NCI-H524 (cell line): ENCODE measurements around the gene PRPF6.

ENCODE experiments used
- DNase-seq, 2 experiments: peaks; one replicate each; lab custom pipeline; 2025; lab: John Stamatoyannopoulos, UW

PRPF6 gene

DNA sequence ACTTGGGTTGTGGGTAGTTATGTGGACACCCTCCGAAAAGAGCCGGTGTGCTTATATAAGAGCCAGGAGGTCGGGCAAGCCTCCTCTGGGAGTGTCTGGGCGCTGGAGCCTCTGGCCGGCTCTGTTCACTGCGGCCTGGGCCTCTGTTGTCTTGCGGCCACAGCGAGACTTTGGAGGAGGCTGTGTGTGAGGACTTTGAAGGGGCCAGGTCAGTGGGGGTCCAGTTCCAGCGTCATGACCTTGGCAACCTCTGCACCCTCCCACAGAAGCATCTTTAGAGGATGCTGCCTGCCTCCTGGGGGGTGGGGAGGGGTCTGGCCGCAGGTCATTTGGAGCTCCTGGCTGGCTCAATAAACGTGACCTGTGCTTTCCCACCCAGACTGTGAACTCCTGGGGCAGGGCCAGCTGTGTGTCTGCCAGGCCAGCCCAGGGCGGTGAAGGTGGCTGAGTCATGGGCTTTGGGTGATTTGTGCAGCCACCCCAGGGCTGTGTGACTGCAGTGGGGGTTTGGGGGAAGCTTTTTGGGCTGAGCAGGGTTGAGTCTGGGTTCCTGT lies 83.3 kb downstream of the PRPF6 start:
- DNase-seq: no peak

DNA sequence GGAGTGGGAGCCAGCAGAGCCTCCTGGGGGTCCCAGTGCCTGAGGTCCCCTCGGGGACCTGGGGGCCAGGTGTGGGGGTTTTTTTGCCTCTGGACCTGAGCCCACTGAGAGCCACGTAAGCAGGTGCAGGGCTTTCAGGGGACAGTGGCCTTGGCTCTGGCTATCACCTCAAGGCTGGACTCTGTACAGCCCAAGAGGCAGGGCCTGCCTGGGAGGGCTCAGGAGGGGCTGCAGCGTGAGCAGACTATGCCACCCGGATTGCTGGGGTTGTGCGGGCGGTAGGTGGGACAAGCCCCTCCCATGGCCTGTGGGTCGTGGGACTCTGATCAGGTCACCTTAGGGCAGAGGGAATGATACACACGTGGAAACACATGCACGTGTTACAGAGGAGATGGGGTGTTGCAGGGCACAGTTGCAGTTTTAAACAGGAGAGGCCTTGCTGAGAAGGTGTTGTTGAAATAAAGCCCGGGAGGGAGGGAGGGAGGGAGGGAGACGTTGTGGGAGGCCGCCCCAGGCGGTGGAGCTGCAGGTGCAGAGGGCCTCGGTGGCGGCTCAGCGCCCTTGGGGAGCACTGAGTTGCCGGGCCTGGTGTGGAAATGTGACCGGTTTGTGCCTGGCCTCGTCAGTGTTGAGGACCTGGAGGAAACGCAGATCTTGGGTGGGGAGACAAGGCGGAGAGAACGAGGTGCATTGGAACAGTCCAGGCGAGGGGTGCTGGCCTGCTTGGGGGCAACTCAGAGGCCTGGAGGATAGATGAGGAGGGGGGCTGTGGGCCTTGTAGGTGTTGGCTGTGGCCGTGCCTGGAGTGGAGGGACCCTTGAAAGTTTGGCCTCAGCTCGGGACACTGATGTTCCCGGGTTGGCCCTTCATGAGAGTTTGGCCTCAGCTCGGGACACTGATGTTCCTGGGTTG lies 84.4 kb downstream of the PRPF6 start:
- no peak for DNase-seq

DNA sequence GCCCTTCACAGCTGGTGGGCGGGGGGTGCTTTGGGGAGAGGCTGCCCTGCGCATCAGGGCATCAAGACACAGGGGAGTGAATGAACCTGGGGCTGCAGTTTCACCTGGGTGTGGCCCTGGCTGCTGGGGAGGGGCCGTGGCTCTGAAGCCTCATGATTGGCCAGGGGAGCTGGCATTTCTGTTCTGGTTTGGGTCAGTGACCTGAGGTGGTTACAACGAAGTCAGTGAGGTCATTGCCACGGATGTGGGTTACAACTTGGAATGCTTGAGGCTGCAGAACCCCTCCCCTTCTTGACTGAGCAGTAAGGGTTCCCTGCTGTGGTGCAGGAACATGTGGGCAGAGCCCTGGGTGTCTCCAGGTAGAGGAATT lies 85.0 kb downstream of the PRPF6 start:
- DNase-seq: no peak

DNA sequence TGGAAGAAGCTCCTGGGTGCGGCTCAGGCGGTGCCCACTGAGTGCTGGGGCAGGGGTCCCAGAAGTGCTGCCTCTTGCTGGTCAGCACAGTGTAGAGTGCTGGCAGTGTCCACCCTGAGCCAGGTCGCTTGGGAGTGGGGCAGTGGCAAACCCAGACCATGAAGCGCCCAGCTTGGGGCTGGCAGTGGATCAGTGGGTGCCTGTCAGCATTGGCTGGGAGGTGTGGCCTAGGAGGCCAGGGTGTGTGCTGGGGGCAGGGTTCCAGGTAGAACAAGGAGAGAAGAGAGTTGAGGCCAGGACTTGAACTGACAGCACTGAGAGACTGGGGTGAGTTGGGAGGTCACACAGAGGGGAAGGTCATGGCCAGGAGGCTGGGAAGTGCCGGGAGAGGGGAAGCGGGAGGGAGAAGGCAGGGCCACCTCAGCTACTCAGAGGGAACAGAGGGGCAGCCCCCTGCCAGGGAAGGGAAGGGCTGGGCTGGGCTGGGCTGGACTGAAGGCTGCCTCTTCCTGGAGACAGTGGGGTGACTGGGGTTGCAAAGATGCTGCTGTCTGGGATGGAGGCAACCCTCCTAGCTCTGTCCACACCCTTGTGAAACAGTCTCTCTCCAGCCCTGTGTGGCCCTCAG lies 86.2 kb downstream of the PRPF6 start:
- no peak for DNase-seq

DNA sequence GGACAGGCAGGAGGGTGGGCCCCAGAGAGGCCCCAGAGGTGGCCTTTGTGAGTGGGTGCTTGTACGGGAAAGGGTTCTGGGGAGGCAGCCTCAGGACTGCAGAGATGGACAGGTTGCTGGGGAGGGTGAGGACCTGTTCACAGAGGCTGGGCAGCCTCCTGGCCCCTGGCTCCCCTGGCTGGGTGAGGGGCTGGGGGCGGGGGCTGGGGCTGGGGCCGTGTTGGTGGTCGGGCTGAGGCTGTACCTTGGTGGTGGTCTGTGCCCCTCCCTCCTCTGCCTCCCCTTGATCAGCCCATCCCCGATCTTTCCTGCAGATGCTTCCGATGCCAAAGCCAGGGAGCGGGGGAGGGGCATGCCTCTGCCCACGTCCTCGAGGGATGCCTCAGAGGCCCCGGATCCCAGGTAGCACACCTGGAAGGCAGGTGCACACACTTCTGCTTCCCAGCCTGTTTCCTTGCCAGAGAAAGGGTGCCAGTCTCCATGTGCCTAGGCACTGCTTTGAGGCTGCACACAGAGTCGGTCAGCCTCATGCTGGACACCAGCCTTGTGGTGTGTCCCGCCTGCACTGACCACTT lies 86.9 kb downstream of the PRPF6 start:
- DNase-seq: no peak

DNA sequence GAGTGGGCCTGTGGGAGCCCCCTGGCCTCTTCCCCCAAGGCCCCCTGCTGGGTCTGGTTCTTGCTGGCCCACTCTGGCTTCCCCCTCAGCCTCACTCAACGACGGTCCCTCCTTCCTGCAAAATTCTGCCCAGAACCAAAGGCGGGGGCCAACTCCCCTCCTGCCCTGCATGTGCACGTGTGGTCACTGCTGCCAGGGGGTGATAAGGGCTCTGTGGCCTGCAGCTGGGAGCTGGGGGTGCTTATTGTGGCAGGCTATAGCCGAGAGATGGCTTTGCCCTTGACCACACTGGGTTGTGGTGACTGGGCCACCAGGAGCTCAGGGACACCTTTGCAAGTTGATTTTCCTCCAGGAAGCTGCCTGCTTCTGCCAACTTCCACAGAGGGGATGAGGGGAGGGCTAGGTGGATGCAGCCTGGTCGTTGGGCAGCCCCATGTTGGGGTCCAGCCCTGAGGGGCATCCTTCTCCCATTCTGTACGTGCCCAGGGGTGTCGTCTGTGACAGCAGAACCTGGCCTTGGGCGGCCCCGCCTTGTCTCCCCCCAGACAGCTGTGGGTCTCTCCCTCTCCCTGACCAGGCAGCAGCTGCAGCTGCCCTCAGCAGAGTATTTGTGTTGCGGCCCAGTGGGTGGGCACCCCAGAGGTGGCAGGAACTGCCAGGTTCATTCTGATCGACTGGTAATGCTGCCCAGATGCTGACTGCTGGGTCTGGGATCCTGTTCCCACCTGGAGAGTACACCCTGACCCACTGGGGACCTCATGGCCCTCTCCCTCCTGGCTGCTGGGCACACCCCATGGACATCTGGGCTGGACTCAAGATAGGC lies 87.7 kb downstream of the PRPF6 start:
- DNase-seq: no peak

DNA sequence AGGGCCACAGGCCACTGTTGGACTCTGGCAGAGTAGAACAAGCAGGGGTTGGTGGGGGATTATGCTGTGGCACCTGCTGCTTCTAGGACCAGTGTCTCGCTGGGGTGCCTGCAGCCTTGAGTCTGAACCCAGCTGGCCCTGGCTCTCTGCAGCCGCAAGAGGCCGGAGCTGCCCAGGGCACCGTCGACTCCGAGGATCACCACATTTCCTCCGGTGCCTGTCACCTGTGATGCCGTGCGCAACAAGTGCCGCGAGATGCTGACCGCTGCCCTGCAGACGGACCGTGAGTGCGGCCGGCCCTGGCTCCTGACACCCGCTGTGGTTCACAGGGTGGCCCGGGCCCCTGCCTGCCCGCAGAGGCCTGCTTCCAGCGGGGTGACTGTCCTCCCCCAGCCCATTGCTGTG lies 88.3 kb downstream of the PRPF6 start:
- no peak for DNase-seq

DNA sequence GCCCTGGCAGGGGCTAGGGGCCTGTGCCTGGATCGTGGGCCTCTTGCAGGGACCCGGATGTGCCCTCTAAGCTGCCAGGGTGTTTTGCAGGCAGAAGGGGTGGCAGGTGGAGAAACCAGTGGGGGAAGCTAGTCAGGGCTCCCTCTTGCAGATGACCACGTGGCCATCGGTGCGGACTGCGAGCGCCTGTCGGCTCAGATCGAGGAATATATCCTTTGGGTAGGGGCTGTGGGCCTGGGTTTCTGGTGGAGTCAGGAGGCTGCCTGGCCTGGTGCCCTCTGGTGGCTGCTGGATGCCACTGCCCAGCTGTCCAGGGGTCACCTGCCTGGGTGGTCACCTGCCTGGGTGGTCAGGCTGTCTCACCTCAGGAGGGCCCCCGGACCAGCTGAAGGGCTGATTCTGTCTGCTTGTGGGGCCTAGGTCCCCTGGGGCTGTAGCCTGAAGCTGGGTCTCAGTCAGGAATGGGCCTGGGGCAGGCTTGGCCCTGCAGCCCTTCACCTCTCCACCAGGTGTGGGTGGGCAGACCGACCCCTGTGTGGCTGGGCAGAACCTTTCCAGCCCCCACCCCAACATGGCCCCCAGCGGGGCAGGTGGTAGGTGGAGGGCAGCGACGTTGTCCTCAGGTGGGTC lies 88.8 kb downstream of the PRPF6 start:
- peak in 1 of 2 experiments; percentile 35 for DNase-seq

DNA sequence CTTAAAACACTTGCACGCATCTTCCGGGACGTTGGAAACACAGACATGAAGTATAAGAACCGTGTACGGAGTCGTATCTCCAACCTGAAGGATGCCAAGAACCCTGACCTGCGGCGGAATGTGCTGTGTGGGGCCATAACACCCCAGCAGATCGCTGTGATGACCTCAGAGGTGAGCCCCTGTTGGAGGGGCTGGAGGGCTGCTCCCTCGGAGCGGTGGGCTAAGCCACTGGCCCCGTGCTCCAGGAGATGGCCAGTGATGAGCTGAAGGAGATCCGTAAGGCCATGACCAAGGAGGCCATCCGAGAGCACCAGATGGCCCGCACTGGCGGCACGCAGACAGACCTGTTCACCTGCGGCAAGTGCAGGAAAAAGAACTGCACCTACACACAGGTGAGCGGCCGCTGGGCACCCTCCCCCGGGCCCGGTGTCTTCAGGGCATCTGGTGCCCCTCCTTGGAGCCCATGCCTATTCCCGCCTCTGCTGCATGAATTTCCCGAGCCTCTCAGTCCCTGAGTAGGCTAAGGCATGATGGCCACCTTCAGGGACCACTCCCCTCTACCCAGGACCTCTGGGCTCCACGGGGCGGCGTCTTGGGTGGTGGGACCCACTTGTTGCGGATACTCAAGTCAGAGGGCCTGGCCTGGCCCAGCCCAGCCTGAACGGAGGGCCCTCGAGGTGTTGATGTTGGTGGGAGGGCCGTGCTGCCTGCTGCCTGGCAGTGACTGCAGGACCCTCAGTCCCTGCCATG lies 89.5 kb downstream of the PRPF6 start:
- DNase-seq: no peak

DNA sequence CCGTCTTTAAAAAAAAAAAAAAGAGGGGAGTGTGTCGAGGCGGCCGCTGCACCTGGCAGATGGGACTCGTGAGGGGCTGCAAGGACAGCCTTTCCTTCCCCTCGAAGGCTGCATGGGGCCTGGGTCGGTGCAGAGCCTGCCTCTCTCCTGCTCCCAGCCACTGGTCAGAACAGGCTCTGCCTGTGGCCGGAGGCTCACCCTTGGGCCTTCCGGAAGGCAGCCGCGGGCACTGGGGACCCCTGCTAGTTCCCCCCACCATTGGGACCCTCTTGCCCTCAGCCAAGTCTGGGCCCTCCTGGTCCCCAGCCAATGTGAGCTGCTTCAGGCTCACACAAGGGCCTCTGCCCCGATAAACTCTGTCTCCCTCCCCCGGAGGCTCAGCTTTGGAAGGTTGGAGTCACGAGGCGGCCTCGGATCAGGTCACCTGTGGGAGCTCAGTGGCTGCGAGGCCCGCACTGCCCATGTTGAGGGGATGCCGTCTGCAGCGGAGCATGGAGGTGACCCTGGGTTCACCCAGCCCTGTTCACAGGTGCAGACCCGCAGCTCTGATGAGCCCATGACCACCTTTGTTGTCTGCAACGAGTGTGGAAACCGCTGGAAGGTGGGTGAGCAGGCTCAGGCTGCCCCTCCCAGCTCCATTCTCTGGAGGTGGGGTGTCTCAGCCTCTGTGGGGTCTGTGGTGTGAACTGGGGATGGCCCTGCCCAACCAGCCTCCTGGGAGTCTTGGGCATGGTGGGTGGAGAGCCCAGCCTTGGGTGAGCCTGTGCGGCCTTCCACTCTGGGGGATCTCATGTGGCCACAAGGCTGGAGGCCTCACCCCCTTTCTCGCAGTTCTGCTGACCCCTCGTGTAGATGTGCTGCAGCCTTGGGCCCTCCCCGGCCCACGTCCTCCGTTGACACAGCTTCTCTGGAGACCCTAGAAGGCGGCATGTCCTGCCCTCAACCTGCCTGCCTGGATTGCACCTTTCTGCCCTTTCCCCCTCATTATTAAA lies 90.7 kb downstream of the PRPF6 start:
- DNase-seq: no peak

DNA sequence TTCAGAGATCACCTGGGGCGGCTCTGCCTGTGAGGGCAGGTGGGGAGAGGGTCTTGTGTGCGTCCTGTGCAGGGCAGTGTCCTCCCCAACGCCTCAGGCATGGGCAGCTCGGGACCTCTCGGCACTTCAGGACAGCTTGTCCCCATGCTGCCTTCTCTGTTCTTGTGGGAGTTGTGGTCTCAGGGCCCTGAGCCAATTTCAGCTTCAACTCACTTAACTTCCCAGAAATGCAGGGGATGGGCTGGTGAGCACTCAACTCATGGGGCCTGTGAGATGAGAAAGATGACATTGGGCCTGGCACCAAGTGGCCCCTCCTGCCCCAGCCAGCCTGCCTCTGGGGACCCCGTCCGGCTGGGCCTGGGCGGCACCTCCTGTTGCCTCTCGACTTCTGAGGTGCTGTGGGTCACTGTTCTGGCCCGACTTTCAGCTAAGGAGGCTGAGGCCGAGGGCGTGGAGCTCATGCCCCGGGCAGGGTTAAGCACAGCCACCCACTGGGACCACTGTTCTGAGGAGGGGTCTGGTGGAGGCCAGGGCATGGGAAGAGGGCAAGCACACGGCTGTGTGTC lies 91.6 kb downstream of the PRPF6 start:
- DNase-seq: no peak

DNA sequence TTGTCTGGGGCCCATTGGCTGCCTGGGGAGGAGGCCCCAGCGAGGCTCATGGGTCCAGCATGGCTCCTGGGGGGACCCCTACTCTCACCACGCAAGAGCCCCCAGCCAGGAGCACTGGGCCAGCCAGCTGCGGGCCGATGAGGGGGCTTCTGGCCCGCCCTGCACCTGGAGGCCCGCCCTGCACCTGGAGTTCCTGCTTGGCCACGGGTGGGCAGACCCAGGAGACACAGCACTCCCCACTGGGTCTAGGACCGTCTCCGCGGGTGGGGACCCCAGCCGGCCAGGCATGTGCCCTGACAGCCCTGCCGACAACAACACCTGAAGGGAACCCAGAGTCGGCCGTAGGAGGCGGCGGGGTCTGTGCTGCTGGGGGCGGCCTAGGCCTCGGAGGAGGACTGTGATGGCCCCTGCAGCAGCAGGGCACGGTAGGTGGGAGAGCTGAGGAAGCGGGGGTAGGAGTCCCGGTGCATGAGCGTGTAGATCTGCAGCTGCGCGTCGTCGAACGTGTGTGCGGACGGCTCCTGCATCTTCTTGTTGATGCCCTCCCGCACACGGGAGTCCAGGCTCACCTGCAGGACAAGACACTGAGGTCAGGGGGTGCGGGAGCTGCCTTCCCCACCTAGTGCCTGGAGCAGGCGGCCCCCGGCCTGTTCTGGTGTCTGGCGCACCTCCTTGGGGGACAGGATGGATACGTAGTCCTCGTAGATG lies 92.7 kb downstream of the PRPF6 start:
- DNase-seq: no peak

DNA sequence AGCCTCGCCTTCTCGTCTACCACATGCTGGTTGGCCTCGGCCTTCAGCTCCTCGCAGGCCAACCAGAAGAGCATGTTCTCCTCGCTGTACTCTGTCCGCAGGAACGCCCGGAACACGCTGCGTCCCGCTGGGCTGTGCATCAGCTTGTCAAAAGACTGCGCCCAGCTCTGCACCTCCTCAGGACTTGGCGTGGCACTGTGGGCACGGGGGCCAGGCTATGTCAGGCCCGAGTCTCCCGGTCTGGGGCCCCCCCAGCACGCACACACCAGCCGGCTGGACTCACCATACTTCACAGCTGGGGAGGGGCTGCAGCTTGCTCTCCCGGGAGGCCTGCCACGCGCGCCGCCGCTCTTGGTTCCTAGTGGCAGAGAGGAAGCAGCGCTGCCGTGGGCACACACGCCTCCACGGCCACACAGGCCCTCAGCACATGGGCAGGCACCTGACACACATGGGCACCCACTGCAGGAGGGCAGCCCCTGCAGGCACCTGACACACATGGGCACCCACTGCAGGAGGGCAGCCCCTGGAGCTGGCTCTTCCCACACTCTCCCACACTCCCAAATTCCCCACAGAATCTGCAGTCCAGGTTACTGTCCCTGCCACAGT lies 93.4 kb downstream of the PRPF6 start:
- no peak for DNase-seq

DNA sequence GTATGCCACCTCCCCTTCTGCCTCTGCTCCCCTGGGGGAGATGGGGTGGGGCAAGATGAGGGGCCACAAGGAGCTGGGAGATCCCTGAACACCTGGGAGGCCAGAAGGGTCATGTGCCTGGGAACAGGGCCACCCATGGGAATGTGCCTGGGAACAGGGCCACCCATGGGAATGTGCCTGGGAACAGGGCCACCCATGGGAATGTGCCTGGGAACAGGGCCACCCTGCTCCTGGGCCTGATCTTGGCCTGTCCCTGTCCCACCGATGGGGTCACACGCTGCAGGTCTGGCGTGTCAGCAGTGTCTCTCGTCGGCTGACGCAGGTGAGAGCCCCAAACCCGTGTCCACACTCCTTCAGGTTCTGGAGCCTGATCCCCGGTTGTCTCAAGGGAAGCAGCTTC lies 94.0 kb downstream of the PRPF6 start:
- DNase-seq: no peak

DNA sequence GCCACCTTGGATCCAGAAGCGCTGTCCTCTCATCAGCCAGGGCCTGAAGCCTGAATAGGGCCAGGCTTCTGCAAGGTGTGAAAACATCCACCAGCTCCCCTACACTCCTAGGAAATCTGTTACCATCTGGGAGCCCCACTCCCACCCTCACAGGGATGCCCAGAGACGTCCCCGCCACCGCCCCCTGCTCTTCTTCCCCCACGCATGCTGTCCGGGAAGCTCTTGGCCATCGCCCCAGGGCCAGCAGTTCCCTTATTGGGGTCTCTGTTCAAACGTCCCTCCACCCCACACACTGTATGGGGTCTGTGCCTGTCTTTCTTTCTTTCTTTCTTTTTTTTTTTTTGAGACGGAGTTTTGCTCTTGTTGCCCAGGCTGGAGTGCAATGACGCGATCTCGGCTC lies 94.6 kb downstream of the PRPF6 start:
- DNase-seq: no peak

DNA sequence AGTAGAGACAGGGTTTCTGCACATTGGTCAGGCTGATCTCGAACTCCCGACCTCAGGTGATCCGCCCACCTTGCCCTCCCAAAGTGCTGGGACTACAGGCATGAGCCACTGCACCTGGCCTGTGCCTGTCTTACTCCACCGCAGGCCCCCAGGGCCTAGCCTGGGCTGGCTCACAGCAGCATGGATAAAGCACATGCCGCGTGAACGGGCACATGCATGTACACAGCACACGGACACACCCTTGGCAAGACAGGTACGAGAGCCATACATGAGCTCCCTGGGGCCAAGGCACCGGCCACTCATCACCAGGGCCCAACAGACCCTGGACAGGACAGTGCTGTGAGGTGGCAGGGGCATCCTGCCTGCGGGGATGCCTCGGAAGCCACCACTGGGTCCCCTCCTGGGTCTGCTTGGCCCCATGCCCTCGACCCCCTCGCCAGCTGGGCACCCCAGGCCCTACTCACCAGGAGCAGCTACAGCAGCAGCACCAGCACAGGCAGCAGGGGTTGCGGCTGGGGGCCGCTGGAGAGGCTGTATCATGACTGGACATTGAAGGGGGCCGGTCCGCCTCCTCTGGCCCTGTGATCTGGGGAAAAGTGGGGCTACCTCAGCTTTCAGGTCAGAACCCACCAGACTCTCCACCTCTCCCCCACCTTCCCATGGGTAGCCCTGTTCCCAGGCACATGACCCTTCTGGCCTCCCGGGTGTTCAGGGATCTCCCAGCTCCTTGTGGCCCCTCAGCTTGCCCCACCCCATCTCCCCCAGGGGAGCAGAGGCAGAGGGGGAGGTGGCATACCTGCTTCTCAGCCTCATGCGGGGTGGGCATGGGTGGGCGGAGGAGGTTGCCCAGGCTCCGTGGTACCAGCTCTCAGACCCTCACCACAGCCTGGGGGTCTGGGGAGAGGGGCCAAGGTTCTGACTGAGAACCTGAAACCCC lies 95.4 kb downstream of the PRPF6 start:
- DNase-seq: no peak

DNA sequence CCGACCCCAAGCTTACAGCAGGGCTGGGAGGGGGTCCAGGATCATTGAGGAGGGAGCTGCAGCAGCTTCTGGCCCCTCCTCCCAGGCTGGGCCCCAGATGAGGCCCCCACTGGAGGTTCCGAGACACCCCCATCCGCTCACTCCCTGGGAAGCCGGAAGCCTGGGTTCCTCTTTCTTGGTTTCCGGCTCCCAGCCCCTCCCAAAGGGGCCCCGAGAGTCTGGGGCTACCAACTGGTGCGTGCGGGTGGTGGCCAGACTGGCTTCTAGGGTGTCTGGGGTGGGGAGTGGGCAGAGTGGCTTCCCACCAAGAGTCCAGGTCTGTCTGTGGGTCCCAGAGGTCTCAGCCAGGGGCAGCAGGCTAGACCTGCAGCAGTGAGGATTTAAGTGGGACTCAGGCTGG lies 96.2 kb downstream of the PRPF6 start:
- DNase-seq: no peak
